SH-SY5Y (cell line): ENCODE results near the gene RAPGEF3.

ENCODE experiments used
- GATA2 ChIP-seq: IDR thresholded peaks from 2 replicates; pipeline ENCODE4 v1.6.1; 2011; ENCODE audit warnings: mild to moderate bottlenecking, low read depth, low read length
- GATA3 ChIP-seq: IDR thresholded peaks from 2 replicates; pipeline ENCODE4 v1.6.1; 2011; ENCODE audit warnings: low read depth, mild to moderate bottlenecking, low read length, moderate library complexity

- no peak for TF ChIP-seq GATA3
- TF ChIP-seq GATA2, result no peak
These were observed 9.7 kb upstream of the RAPGEF3 start for GRCh38 chr12:47768323-47768811.
